Stimulated activated CD4-positive, alpha-beta T cell treated with anti-CD3 and anti-CD28 coated beads, Interleukin-1b, Interleukin-23, amount 100 ng/mL, for 48 hours (primary cell): ENCODE results near the gene AGRP.
A peak's percentile ranks its signal among the peaks of the same experiment; 100 is the strongest.
"Not testable (repeated sequence)": the region's sequence is repeated elsewhere in the genome, so short reads cannot be mapped to it uniquely, and the experiment has no call there.

ENCODE experiments used
- DNase-seq: peaks from one replicate; pipeline ENCODE4 v3.0.0-alpha.2; 2020

Gene AGRP

GRCh38 chr16:67504031-67505021 is 21.0 kb upstream of the AGRP start:
- peak; percentile 45 for DNase-seq

- no peak for DNase-seq
Measured at GRCh38 chr16:67499106-67499505, 15.8 kb upstream of the AGRP start.

DNA sequence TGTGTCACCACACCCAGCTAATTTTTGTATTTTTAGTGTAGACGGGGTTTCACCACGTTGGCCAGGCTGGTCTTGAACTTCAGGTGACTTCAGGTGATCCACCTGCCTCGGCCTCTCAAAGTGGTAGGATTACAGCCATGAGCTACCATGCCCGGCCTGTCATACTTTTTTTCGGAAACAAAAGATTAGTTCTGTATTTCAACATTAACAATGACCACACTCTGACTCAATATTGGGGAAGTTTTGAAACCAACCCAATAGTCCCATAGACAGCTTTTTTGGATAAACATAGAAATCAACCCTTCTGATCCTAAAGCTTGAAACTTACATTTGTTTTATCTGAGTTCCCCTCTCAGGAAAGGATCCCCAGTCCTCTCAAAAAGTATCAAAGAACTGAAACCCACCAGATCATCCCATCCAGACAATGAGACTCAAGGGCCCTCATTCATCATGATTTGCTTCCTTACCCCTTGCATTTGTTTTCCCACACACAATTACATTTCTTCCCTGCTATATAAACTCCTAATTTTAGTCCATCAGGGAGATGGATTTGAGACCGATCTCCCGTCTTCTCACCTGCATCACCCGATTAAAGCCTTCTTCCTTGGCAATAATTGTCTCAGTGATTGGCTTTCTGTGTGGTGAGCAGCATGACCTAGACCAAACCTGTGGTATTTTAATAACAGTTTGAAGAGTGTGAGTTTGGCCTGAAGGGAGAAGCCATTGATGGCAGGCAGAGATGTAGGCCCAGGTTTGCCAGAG is 7.2 kb upstream of the AGRP start:
- DNase-seq = no peak

- no peak for DNase-seq
Measured at GRCh38 chr16:67489401-67490083, 6.2 kb upstream of the AGRP start.

DNA sequence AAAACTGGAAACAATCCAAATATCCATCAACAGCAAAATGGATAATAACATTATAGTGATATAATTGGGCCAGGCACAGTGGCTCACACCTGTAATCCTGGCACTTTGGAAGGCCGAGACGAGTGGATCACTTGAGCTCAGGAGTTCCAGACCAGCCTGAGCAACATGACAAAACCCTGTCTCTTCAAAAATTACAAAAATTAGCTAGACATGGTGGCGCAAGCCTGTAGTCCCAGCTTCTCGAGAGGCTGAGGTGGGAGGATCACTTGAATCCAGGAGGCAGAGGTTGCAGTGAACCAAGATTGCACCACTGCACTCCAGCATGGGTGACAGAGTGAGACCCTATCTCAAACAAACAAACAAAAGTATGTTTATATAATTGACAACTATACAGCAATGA is 4.2 kb upstream of the AGRP start:
- DNase-seq = not testable (repeated sequence)

- DNase-seq = no peak
Measured at GRCh38 chr16:67486805-67487204, 3.5 kb upstream of the AGRP start.

DNA sequence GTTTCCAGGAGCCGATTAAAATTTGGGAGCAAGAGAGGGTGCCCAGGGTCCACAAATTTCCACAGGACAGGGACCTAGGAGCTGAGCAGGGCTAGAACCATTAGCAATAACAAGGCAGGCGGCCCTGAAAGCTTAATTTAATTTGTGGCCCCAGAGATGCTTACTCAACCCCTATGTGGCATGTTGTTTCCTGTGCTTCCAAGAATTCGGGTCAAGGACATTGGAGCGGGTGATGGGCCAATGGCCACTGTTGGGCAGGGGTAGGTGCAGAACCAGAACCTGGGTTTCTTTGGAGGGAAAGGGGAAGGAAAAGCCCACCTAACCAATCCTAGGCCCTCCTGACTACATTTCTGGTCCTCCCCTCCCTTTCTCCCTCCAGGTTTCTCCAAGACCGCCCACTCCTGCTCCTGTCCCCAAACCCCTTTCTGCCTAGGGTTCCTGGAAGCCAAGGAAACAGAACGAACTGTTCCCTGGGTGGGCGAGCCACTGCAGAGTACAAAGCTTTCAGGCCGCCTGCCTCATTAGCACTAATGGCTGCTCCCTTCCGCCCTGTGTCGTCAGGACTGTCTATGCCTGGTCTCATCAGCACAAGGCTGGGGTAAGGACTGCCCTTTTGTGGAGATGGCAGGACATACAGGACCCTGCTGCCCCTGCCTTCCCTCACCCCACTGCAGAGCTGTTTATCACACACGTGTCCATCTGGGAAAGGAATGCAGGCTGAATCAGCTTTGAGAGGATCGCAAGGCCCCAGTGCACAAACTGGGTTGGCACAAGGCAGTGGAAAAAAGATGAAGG is 581 bp upstream of the AGRP start:
- DNase-seq = no peak

DNA sequence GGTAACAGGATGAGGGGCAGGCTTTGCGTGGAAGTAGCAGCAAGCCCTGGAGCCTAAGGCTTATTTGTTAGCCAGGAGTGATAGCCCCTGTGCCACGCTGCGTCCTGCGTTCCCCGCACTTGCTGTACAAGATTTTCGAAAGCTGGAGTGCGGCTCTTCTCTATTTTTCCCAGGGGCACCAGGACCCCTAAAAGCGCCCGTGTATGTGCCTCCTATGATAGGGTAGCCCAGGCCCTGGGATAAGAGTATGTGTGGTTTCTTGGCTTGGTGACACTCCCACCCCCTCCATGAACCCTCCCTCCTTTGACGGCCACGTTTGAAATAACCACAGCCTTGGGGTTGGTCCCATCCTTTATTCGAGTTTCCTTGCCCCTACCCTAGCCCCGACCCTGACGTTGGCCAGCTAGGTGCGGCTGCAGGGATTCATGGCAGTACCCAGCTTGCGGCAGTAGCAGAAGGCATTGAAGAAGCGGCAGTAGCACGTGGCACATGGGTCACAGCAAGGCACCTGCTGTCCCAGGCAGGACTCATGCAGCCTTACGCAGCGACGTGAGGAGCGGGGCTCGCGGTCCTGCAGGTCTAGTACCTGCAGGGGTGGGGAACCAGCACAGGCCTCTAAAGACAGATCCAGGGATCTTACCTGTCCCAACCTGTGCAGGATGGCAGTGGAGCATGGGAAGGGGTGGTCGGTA is 968 bp downstream of the AGRP start:
- DNase-seq = peak; percentile 6

GRCh38 chr16:67481561-67482232 is 1.6 kb downstream of the AGRP start:
- peak; percentile 65 for DNase-seq

- peak; percentile 97 for DNase-seq
Measured at GRCh38 chr16:67480833-67481560, 2.4 kb downstream of the AGRP start, which contains the start of gene ATP6V0D1. Gene ATP6V0D1 (minus strand): TSS chr16:67481157. CDS start chr16:67481086, 71 bp downstream.

DNA sequence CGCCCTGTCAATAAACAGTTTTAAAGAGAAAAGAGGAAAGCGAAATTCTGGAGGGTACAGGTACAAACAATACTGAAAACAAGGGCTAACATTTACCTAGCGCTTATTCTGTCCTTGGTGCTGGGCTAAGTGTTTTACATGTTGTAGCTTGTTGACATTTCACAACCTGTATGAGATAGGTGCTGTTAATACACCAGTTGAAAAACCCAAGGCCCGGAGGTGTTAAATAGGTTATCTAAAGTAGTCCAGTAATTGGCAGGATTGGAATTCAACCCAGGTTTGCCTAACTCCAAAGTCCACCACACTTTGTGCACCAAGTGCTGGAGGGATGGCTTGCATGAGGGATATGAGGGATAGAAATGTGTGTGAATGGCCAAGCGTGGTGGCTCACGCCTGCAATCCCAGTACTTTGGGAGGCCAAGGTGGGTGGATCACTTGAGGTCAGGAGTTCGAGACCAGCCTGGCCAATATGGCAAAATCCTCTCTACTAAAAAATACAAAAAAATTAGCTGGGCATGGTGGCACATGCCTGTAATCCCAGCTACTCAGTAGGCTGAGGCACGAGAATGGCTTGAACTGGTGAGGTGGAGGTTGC is 5.3 kb downstream of the AGRP start:
- no peak for DNase-seq

GRCh38 chr16:67474551-67475455 is 8.5 kb downstream of the AGRP start:
- DNase-seq = no peak

DNA sequence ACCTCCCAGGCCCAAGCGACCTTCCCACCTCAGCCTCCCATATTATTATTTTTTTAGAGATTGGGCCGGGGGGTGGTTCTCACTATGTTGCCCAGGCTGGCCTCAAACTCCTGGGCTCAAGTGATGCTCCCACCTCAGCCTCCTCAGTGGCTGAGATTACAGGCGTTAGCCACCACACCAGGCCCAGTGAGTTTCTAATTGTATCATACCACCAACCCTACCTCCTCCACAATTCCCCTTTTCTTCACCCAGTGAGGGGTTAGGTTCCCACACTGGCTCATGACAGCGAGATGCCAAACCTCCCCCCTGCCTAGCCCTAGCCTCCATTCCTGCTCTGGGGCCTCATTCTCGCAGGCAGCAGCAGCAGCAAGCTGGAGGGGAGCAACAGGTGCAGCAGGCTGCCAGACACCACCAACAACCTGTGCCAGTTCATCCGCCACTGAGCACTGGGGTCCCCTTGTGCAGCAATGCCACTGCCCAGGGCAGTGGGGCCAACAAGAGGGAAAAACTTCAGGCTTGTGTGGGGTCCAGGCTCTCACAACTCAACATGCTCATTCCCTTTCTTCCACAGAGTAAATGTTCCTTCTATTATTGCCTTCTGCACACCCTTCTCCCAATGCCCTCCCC is 11.5 kb downstream of the AGRP start:
- DNase-seq = no peak

- no peak for DNase-seq
Measured at GRCh38 chr16:67470359-67470758, 13.0 kb downstream of the AGRP start.

GRCh38 chr16:67468731-67469130 is 14.6 kb downstream of the AGRP start:
- DNase-seq = no peak

DNA sequence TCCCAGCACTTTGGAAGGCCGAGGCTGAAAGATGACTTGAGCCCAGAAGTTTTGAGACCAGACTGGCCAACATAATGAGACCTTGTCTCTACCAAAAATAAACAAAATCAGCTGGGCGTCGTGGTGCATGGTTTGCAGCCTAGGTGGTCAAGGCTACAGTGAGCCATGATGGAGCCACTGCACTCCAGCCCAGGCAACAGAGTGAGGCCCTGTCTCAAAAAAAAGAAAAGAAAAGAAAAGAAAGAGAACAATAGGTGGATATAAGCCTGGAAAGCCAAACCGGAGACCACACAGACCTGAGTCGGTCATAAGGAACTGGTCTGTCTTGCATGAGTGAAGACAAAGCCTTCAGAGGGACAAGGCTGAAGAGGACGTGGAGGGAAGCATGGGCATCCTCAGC is 16.8 kb downstream of the AGRP start:
- no peak for DNase-seq

GRCh38 chr16:67464565-67464964 is 18.8 kb downstream of the AGRP start:
- DNase-seq = no peak

GRCh38 chr16:67463691-67464090 is 19.7 kb downstream of the AGRP start:
- DNase-seq = no peak
